ENCODE data around the gene NADK. TPM values are rescaled to one million over a fixed set of nuclear protein-coding genes. Genes with fewer than 3 reads are reported as not detected.

NADK gene
- total and polyA plus RNA-seq, 11 donors = 17.7 to 45.2 (median 23.3) TPM

DNA sequence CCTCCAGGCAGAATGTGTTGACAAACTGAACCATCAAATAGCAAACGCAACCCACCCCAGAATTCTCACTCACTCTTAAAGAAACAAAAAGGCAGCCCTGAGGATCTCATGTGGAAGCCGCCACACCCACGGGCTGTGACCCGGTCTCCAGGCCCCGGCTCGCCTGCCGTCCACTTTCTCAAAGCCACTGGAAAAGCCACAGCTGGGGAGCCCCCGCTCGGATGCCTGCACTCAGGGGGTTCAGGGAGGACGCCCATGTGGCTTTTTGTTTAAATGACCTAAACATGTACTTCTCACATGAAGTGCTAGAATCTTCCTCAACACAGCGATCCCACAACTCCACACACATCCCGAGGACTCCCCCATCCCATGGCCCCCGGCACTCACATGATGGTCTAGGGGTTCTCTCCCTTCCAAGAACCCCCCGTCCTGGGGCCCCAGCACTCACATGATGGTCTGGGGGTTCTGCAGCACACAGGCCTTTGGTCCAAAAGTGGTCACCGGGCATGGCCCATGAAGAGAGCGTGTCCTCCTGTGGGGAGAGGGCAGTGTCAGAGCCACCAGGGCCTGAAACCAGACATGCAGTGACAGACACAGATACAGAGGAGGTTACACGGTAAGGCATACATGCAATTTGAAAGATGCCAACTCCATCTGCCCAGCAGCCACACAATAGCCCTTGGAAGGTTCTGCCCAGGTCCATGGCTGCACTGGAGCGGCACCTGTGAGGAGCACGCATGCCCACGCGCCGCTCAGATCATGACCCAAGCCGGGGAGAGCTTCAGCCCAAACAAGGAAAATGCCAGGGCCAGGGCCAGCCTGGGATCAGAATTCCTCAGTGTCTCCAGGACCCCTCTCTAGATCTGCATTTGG lies 16.5 kb downstream of the NADK start:
- peaks cover 4 to 86% (median 66%) of the 10 kb centered on the region in 9 donors for H3K36me3 ChIP-seq
- ATAC-seq (no peak), DNase-seq (no peak)

DNA sequence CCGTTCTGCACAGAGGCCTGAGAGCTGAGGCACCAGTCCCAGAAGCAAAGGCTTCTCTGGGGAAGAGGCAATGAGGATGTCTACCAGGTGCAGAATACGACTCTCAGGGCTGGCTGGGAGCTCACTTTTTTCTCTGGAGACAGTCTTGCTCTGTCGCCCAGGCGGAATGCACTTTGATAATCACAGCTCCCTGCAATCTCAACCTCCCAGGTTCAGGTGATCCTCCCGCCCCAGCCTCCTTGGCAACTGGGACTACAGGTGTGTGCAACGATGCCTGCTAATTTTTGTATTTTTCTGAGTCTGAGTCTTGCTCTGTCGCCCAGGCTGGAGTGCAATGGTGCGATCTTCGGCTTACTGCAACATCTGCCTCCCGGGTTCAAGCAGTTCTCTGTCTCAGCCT lies 17.6 kb downstream of the NADK start:
- ATAC-seq (no peak), DNase-seq (no peak)
- intact Hi-C loops (cut with DNase I) = no loop called here
- Histone ChIP-seq H3K4me3 (no peak overlapping the region), H3K27me3 (no peaks in the 10 kb centered on the region), H3K36me3 (peaks cover 4 to 96% (median 76%) of the 10 kb centered on the region in 9 donors), H3K27ac (no peak overlapping the region), H3K9me3 (no peaks in the 10 kb centered on the region), H3K4me1 (peaks cover 0 to 32% (median 10%) of the 10 kb centered on the region in 12 donors)
- TF ChIP-seq, protein P1, sequence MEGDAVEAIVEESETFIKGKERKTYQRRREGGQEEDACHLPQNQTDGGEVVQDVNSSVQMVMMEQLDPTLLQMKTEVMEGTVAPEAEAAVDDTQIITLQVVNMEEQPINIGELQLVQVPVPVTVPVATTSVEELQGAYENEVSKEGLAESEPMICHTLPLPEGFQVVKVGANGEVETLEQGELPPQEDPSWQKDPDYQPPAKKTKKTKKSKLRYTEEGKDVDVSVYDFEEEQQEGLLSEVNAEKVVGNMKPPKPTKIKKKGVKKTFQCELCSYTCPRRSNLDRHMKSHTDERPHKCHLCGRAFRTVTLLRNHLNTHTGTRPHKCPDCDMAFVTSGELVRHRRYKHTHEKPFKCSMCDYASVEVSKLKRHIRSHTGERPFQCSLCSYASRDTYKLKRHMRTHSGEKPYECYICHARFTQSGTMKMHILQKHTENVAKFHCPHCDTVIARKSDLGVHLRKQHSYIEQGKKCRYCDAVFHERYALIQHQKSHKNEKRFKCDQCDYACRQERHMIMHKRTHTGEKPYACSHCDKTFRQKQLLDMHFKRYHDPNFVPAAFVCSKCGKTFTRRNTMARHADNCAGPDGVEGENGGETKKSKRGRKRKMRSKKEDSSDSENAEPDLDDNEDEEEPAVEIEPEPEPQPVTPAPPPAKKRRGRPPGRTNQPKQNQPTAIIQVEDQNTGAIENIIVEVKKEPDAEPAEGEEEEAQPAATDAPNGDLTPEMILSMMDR (IDR thresholded peaks at IDR 0.05) = no peak
- no peak for TF ChIP-seq POLR2A (IDR thresholded peaks at IDR 0.05)
- WGBS, 4 donors = 94 to 95% (median 95%) methylated on average over 10 of the region's 10 CpGs

More for the DNA sequence above, 16.5 kb downstream of the NADK start:
- TF ChIP-seq POLR2A (IDR thresholded peaks at IDR 0.05) = no peak
- TF ChIP-seq, protein P1 (IDR thresholded peaks at IDR 0.05) = no peak
- H3K4me3 ChIP-seq = no peak overlapping the region
- H3K9me3 ChIP-seq = no peaks in the 10 kb centered on the region
- intact Hi-C loops (cut with DNase I) = no loop called here
- H3K4me1 ChIP-seq = peaks cover 0 to 32% (median 10%) of the 10 kb centered on the region in 12 donors
- H3K27me3 ChIP-seq = no peaks in the 10 kb centered on the region
- WGBS, 4 donors = 95 to 96% (median 96%) methylated on average over 20 to 23 of the region's 23 CpGs
- H3K27ac ChIP-seq = no peak overlapping the region

DNA sequence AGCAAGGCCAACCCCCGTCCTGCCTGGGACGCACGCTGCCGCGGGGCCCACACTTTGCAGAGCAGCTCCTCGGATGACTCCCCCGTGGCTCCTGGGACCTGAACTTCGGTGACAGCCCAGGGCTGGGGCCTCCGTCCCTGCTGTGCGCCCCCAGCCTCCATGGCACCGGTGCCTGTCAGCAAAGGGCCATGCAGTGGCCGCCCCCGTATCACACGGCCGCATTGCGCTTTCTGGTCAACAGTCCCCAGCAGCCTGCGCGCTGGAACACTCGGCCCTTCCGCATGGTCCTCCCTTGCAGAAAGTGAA lies 18.0 kb downstream of the NADK start:
- 94 to 100% (median 94%) methylated on average over 11 to 20 of the region's 20 CpGs for WGBS, 4 donors
- intact Hi-C loops (cut with DNase I) = no loop called here

More for the DNA sequence above, 18.0 kb downstream of the NADK start:
- Histone ChIP-seq H3K27me3 (no peaks in the 10 kb centered on the region), H3K27ac (no peak overlapping the region), H3K36me3 (peaks cover 4 to 98% (median 80%) of the 10 kb centered on the region in 9 donors), H3K4me1 (peaks cover 0 to 30% (median 10%) of the 10 kb centered on the region in 12 donors), H3K9me3 (no peaks in the 10 kb centered on the region), H3K4me3 (no peak overlapping the region)
- no peak for TF ChIP-seq POLR2A (IDR thresholded peaks at IDR 0.05)
- TF ChIP-seq, protein P1 (IDR thresholded peaks at IDR 0.05) = no peak
- DNase-seq = no peak
- no peak for ATAC-seq
